Activated CD4-positive, CD25-positive, alpha-beta regulatory T cell treated with anti-CD3 and anti-CD28 coated beads, Interleukin-2, amount 50 U/mL, for 72 hours (primary cell): ENCODE measurements around the gene WNT1.

Experiments
- DNase-seq: peaks from one replicate; pipeline ENCODE4 v3.0.0; 2021

WNT1 gene

GRCh38 chr12:48981757-48982157 is 3.6 kb downstream of the WNT1 start:
- DNase-seq, result no peak

DNA sequence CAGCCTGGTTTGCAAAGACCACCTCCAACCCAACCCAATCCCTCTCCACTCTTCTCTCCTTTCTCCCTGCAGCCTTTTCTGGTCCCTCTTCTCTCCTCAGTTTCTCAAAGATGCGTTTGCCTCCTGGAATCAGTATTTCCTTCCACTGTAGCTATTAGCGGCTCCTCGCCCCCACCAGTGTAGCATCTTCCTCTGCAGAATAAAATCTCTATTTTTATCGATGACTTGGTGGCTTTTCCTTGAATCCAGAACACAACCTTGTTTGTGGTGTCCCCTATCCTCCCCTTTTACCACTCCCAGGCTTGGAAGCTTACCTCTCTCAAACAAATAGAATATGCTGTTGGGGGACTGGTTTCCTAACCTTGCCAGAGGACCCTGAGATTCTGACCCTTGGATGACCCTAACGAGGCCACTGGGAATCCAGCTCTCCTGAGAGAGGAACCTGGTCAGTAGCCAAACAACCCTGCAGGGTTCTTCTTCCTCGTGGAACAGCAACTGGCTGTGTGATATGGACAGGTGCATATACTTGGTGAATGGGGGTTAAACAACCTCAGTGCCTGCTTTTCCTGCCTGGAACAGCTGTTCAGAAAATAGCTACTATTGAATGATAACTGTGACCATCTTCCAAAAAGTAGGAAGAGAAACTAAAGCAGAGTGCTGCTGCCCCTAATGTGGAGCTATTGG is 4.4 kb downstream of the WNT1 start:
- DNase-seq, result no peak

- no peak for DNase-seq
Observed at GRCh38 chr12:48985475-48985897, 7.4 kb downstream of the WNT1 start.

DNA sequence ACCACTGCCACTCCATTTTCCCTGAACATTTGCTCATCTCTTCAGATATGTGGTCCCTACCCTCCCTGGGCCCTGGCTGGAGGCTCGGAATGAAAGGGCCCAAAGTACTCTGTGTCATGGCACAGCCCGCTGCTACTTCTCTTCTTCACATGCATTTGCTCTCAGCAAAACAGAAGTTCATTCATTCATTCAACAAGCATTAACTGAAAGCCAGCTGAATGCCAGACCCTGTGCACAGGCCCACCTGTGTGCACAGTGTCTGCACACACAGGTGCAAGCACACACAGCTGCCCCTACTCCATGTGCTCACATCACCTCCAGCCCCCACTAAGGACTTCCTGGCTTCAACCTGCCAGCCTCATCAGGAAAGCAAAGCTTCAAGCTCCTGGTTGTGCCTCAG is 7.8 kb downstream of the WNT1 start:
- no peak for DNase-seq

- DNase-seq, result no peak
Observed at GRCh38 chr12:48986720-48987291, 8.7 kb downstream of the WNT1 start.

- peak; percentile 87 for DNase-seq
Observed at GRCh38 chr12:48988030-48988649, 10.0 kb downstream of the WNT1 start.

DNA sequence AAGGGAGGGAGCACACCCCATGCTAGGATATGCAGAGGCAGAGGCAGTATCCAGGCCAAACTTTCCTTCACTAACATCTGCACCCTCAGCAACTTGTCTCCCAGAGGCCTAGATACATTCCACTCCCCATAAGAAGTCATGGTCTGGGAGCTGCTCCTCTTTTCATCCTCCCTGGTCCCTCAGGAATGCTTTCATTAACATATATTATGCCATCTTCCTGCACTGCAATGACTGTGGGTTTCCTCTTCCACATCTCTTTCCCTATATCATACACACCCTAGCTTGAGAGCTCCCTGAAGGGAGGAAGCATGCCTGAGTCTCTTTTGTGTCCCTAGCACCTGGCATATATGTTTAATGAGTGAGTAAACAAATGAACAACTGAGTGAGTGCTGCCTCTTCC is 12.4 kb downstream of the WNT1 start:
- DNase-seq, result no peak

DNA sequence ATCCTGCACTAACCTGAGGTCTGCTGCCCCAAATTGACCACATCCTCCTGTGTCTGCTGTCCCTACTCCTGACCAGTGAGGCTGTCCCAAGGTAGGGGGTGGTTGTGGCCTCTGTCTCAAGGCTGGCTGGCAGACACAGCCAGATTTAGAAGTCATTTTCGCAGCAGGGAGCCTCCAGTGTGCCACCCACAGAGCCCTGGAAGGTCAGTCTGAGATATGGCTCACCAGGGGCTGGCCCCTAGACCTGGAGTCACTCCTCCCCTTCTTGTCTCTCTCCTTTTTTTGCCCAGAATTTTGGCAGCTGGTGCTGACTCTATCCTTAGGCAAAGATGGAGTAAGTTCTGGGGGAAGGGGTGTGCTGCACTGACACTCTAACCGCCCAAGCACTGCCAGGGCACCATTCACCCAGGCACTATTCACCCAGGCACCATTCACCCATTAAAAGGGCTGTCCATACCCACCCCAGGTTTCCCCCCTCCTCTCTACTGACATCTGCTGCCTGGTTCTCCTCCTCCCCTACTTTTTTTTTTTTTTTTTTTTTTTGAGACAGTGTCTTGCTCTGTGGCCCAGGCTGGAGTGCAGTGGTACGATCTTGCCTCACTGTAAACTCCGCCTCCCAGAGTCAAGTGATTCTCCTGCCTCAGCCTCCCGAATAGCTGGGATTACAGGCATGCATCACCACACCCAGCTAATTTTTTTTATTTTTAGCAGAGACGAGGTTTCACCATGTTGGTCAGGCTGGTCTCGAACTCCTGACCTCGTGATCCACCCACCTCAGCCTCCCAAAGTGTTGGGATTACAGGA is 13.3 kb downstream of the WNT1 start:
- DNase-seq, result no peak

DNA sequence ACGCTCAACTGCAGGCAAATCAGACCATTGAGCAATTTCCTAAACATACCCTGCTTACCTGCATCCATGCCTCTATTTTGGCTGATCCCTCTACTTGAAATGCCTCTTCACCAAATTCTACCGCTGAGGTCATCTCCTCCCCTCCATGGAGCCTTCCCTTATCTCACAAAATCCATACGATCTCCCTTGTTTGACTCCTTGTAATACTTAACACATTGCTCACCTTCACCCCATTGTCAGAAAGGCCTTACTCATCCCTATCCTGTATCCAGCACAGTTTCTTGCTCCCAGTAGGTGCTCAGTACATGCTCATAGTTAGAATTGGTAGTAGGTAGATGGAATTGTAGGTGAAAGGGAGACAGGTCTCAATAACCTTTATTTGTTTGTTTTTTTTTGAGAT is 15.7 kb downstream of the WNT1 start:
- DNase-seq, result no peak

GRCh38 chr12:48994224-48995085 is 16.3 kb downstream of the WNT1 start:
- no peak for DNase-seq

DNA sequence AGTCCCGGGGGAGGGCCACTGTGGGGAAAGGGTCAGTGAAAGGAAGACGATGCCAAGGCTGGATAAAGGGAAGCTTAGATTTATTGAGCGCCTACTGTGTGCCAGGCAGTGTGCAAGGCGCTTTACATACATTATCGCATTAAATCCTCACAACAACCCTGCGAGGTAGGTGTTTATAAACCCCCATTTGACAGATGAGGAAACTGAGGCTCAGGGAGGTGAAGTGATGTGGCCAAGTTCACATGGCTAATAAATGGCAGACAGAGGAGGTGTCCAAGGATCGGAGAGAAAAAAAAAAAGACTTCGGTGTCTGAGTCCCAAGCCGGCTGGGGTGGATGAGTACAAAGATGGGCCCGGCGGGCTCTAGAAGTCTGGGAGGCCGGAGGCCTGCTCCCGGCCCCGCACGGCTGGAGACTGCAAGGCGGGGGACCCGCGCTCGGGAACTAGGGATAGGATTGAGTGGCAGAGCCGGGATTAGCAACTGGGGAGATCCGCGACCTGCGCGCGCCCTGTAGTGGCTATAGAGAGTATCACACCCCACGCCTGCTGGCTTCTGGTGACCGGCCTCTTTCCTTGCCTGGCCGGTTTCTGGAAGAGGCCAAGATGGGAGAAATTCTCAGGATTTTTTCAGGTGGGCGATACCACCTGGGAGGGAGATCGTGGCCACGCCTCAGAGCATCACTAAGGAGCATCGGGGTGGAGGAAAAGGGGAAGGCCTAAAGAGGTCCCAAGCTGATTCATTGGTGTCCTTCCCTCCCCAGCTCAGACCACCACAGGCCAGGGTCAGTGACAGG is 17.2 kb downstream of the WNT1 start:
- peak; percentile 57 for DNase-seq

DNA sequence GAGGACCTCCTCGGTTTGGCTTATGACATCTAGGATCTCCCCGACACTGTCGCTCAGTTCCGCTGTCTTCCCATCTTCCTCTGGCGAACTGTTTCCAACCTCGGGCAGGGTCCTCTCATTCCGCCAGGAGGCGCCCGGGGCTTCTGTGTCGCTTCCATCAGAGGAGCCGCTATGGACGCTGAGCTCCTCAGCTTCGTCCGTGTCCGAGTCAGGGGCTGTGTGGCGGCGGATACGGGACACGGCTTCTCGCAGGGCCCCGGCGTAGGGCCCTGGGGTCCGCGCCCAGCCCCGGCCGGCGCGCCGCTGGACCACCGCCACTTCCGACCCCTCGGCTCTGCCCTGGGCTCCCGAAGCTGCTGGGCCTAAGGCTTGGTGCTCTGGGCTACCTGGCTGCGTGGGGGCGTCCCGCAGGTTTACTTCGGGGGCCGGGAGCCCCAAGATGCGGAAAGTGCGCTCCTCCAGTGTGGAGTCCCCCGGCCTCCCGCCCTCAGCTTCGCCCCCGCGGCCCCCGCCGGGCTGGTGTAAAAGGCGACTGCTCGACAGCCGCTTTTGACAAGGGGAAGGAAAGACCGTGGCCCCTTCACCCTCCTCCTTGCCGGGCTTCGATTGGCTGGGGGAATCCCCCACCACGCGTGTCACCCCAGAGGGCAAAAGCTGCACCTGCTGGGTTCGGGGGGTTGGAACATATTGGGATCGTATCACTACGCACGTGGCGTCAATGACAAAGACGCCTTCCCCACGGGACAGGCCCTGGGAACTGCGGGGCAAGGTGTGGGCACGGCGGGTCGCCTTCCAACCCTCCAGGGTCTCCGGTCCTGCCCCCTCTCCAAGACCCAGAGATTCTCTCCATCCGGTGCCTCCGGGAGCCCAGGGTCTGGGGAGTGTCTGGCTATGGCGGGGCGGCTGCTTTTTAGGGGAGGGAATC is 18.9 kb downstream of the WNT1 start:
- DNase-seq, result no peak

DNA sequence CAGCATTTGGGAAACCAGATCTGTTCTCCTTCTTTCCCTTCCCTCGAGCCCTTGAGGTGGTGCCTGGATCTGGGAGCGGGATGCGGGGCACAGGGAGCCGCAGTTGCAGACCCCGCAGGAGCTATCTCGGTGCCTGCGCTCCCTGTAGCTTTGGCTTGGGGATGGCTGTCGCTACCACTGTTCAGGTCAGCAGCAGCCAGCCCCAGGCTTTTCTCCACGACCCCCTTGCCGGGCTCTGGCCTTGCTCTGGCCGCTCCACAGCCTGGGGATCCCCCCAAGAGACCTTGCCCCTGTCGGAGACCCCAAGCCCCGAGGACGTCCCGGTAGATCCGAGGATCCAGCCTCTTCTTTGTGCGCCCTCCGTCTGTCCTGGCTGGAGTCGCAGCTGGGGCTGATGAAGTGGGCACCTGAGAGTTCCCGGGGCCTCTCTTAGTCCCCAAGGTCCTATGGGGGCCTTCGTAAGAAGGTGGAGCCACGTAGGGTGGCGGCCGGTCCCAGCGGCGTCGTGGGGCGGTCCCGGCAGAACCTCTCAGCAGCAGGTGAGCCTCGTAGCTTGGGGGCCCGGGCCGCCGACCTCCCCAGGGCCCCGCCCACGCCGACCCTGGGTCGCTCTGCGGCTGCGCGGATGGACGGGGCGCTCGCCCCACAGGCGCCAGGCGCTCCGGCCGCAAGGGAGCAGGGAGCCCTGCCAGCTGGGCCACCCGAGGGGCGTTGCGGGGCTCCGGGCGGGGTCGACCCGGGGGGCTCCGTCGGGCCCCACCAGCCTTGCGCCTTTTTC is 19.8 kb downstream of the WNT1 start:
- DNase-seq, result peak; percentile 47

DNA sequence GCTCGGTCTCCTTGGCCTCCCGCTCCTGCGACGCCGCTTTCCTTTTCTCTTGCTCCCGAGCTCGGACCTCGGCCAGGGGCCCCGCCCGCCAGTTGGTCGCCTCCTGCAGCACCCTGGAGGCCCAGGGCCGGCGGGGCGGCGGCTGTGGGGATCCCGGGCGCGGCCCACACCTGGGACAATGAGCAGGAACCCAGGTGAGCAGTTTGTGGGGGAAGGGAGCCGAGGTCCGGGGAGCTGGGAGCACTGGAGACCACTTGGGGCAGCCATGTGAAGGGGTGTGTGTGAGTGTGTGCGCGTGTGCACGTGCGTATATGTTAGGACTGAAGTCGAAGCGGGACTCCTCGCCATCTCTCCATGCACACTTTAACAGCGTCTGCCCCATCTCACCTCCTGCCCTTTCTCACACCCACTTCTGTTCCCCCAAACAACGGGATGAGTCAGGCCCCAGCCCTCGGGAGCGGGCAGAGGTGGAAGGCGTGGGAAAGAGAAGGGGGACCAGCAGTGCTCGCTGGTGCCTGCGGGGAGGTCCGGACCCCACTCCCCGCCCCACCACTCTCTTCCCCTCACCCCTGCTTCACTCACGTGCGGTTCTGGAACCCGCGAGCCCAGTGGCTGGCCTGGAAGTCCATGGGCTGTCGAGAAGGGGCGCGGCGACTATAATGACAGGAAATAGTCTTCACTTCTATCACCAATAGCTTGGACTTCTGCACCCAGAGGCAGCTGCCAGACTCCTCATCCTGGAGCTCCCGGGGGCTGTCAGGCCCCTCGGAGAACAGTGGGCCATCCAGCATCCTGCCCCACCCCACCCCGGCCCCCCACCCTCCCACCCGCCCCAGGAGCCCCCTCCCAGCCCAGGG is 20.6 kb downstream of the WNT1 start:
- no peak for DNase-seq

GRCh38 chr12:48999371-49000131 is 21.4 kb downstream of the WNT1 start, which contains the start of gene DDN:
Gene DDN (minus strand): TSS chr12:48999375. CDS start chr12:48999287, 88 bp downstream.
- DNase-seq, result peak; percentile 45

DNA sequence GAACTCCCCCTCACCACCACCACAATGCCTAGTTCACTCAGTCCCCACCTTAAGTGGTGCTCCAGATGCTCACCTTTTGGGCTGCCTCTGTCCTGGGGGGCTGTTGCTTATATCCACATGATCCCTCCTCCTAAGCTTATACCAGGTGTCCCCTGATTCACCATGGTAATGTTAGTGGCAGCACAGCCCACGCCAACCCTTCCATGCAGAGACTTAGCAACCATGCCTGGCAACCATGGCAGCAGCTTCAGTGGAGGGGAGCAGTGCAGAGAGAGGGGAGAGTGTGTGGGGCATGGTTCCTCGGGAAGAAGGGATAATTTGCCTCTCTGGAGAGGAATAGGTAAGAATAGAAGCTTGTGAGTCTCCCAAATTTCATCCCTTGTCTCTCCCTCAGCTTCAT is 22.2 kb downstream of the WNT1 start:
- no peak for DNase-seq

GRCh38 chr12:49008943-49009342 is 30.8 kb downstream of the WNT1 start:
- DNase-seq, result no peak

- DNase-seq, result no peak
Observed at GRCh38 chr12:49010092-49010668, 32.1 kb downstream of the WNT1 start.
